CD1c-positive myeloid dendritic cell (primary cell): Measurements from ENCODE around the gene GNE.
"Not testable (repeated sequence)": the region's sequence is repeated elsewhere in the genome, so short reads cannot be mapped to it uniquely, and the experiment has no call there.

Experiments used
- DNase-seq: peaks from one replicate; pipeline ENCODE4 v3.0.0-alpha.2; 2016; ENCODE audit errors: extremely low spot score

GNE gene, protein sequence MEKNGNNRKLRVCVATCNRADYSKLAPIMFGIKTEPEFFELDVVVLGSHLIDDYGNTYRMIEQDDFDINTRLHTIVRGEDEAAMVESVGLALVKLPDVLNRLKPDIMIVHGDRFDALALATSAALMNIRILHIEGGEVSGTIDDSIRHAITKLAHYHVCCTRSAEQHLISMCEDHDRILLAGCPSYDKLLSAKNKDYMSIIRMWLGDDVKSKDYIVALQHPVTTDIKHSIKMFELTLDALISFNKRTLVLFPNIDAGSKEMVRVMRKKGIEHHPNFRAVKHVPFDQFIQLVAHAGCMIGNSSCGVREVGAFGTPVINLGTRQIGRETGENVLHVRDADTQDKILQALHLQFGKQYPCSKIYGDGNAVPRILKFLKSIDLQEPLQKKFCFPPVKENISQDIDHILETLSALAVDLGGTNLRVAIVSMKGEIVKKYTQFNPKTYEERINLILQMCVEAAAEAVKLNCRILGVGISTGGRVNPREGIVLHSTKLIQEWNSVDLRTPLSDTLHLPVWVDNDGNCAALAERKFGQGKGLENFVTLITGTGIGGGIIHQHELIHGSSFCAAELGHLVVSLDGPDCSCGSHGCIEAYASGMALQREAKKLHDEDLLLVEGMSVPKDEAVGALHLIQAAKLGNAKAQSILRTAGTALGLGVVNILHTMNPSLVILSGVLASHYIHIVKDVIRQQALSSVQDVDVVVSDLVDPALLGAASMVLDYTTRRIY

DNA sequence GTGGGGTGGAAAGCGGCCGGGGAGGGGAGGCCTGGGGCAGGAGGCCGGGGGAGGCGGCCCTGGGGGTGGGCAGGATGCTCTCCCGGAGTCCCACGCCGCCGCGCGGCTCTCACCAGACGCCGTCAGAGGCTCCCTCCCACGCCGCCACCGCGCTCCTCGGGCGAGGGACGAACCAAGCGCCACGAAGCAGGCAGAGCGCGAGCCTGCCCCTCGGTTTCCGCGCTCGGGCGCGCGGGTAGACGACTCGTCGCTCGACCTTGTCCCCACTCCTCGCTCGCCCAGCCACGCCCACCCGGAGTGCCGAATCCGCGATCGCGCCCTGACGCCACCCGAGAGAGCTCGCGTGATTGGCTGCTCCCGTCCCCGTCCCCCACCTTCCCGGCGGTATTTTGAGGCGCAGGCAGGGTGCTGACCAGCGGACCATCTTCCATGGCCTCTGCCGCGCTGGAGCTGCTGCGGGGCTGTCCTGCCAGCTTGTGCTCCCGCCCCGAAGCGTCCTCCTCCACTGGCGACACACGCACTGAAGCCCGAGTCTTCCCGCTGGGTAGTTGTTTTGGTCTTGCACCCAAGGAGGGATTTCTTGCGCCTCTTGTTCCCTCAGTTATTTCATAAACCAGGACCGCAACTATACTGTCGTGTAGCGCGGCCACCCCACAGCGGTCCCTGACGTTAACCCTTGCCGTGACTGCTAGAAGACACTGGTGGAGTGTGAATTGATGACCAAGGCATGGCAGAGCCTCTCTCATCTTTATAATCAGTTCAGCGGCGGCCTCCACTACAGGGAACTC lies at the start of gene GNE:
Gene GNE (minus strand): TSS at position 241 of the 788 bp plus-strand sequence. CDS start 9,093 bp downstream, outside the sequence.
- DNase-seq, result peak; percentile 99

GRCh38 chr9:36306471-36307306 lies 48.4 kb upstream of the GNE start:
- DNase-seq, result no peak

DNA sequence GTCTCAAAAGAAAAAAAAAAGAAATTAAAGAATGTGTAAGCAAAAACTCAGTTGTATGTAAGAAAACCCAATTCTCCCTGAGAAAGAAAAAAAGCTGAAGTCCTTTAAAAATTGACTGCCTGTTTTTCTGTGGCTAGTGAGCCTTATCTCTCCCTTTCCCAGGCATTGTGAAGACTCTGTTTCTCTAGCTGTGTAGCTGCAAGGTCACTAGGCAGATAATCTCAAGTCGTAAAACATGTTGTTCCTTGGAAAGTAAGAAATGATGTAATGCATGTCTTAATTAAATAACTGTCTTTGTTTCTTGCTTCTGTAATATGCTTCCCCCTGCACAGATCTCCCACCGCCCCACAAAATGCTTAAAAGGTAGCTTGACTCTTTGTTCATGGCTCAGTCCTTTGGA lies 46.1 kb upstream of the GNE start:
- not testable (repeated sequence) for DNase-seq

GRCh38 chr9:36301227-36301626 lies 43.0 kb upstream of the GNE start:
- DNase-seq, result no peak

- no peak for DNase-seq
These were observed 40.3 kb upstream of the GNE start for GRCh38 chr9:36298566-36298965.

- DNase-seq, result no peak
These were observed 39.5 kb upstream of the GNE start for GRCh38 chr9:36297798-36298197.

GRCh38 chr9:36294996-36295395 lies 36.7 kb upstream of the GNE start:
- DNase-seq, result not testable (repeated sequence)

- DNase-seq, result no peak
These were observed 35.7 kb upstream of the GNE start for GRCh38 chr9:36293918-36294317.

DNA sequence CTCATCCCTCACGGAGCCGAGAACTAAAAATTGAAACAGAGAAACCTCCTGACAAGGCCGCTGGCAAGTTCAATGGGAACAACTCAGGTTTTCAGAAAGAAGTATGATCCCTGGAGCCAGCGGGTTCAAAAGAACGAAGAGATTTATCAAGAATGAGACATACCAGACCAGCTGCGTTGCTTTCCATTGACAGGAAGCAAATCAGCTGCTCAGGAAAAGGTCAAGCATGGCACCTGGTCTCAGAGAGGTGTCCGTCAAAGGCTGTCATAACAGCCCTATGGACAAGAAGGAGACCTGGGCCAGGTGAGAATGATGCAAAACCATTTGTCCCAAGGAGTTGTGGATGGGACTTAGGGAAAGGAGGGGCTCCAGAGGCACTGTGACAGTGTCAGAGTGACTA lies 34.9 kb upstream of the GNE start:
- no peak for DNase-seq

DNA sequence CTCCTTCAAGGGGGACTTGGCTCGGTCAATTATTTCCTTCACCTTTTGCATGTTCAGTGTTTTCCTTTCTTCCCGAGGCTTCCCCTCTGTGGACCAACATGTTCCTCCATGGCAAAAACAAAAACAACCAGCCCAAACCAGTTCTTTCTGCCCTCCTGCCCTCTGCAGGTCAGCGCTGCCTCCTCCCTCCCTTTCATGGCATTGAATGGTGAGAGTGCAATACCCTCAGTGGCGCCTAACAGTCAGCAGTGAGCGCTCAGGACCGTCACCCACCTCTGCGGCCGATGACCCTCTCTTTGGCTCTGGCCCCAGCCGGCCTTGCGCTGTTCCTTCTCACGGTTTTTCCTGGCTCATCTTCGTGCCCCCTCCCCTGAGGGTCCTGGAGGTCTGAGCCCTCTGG lies 34.4 kb upstream of the GNE start:
- DNase-seq, result no peak

DNA sequence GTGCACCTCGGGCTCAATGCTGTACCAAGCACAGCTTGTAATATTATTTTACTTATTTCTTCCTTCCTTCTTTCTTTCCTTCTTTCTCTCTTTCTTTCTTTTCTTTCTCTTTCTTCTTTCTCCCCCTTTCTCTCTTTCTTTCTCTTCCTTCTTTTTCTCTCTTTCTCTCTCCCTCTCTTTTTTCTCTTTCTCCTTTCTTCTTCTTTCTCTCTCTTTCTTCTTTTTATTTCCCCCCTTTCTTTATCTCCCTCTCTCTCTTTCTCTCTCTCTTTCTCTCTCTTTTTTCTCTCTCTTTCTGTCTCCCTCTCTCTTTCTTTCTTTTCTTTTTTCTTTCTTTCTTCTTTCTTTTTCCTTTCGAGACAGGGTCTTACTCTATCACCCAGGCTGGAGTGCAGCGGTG lies 32.7 kb upstream of the GNE start:
- DNase-seq, result no peak

DNA sequence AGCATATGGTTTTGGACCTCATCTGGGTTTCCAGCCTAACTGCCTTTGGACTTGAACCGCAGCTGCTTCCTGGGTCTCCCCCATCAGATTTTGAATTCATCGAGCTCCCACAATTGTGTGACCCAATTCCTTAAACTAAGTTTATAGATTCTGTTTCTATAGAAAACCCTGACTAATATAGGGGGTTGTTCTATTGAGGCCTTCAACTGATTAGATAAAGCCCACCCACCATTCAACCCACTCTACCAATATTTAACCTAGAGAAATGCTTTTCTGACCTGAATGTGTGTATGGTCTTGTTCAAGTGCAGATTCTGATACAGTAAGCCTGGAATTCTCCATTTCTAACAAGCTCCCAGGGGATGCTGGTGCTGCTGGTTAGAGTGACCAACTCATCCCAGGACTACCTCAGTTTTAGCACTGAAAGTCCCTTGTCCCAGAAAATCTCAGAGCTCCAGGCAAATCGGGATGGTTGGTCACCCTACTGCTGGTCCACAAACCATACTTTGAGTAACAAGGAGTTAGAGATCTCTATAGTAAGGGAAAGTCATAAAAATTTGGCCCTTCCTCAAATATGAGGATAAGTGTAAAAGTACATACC lies 31.7 kb upstream of the GNE start:
- no peak for DNase-seq

- DNase-seq, result no peak
These were observed 29.8 kb upstream of the GNE start for GRCh38 chr9:36288070-36288469.

DNA sequence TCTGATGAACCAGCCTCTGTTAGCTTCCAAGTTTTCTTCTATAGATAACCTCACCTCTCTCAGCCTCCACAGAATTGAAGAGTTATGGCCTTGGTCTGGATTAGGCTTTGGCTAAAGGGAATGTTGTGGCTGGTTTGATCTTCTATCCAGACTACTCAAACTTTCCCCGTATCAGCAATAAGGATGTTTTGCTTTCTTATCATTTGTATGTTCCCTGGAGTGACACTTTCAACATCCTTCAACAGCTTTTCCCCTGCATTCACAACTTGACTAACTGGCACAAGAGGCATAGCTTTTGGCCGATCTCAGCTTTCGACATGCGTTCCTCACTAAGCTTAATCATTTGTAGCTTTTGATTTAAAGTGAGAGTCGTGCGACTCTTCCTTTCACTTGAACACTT lies 28.1 kb upstream of the GNE start:
- DNase-seq, result no peak

DNA sequence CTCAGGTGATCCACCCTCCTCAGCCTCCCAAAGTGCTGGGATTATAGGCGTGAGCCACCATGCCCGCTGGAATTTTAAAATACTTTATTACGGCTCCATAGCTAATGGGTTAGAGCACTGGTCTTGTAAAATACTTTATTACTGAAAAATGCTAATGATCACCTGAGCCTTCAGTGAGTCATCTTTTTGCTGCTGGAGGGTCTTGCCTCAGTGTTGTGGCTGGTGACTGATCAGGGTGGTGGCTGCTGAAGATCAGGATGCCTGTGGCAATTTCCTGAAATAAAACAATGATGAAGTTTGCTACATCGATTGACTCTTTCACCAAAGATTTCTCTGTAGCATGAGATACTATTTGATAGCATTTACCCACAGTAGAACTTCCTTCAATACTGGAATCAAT lies 26.0 kb upstream of the GNE start:
- DNase-seq, result no peak

GRCh38 chr9:36282275-36282674 lies 24.0 kb upstream of the GNE start:
- DNase-seq, result no peak

- no peak for DNase-seq
These were observed 22.7 kb upstream of the GNE start for GRCh38 chr9:36280989-36281388.

- DNase-seq, result no peak
These were observed 20.0 kb upstream of the GNE start for GRCh38 chr9:36278243-36278642.

DNA sequence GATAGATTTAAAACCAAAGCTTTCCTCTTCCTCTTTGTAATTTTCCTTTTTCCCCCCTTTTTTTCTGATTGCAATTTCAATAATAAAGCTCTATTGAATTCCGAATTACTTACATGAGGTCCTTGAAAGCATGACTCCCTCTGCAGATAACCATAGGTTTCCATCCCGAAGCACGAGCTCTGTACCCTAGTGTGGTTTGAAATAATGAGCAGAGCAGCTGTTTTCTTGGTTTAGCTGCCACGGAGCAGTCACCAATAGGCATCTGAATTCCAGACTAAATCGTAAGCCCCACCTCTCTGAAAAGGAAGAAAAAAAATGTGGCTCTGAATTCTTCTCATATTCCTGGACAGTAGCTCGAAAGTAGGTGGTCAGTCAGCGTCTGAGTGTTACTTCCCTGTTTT lies 18.5 kb upstream of the GNE start:
- peak; percentile 26 for DNase-seq

- no peak for DNase-seq
These were observed 18.0 kb upstream of the GNE start for GRCh38 chr9:36276254-36276653.

GRCh38 chr9:36275060-36275459 lies 16.8 kb upstream of the GNE start:
- DNase-seq, result no peak
